Stimulated activated CD4-positive, alpha-beta T cell treated with anti-CD3 and anti-CD28 coated beads, Interleukin-4, amount 100 ng/mL, for 24 hours (primary cell): Measurements from ENCODE around the gene ZBTB5.
"Not testable (repeated sequence)": the region's sequence is repeated elsewhere in the genome, so short reads cannot be mapped to it uniquely, and the experiment has no call there.

Experiments used
- DNase-seq: peaks from one replicate; pipeline ENCODE4 v3.0.0-alpha.2; 2020

ZBTB5 gene

GRCh38 chr9:37446401-37446800, 18.8 kb downstream of the ZBTB5 start:
- no peak for DNase-seq

DNA sequence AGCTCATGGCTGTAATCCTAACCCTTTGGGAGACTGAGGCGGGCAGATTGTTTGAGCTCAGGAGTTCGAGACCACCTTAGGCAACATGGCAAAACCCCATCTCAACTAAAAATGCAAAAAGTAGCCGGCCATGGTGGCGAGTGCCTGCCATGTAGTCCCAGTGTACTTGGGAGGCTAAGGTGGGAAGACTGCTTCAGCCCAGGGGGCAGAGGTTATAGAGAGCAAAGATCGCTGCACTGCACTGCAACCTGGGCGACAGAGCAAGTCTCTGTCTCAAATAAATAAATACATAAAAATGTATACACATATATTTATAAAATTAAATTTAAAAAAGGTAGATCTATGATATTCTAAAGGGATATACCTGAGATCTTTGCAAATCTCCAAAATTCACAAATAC, 19.4 kb downstream of the ZBTB5 start:
- no peak for DNase-seq

- DNase-seq = no peak
These were observed 20.4 kb downstream of the ZBTB5 start for GRCh38 chr9:37444890-37445289.

GRCh38 chr9:37443566-37443965, 21.7 kb downstream of the ZBTB5 start:
- no peak for DNase-seq

GRCh38 chr9:37442556-37442955, 22.7 kb downstream of the ZBTB5 start:
- no peak for DNase-seq

DNA sequence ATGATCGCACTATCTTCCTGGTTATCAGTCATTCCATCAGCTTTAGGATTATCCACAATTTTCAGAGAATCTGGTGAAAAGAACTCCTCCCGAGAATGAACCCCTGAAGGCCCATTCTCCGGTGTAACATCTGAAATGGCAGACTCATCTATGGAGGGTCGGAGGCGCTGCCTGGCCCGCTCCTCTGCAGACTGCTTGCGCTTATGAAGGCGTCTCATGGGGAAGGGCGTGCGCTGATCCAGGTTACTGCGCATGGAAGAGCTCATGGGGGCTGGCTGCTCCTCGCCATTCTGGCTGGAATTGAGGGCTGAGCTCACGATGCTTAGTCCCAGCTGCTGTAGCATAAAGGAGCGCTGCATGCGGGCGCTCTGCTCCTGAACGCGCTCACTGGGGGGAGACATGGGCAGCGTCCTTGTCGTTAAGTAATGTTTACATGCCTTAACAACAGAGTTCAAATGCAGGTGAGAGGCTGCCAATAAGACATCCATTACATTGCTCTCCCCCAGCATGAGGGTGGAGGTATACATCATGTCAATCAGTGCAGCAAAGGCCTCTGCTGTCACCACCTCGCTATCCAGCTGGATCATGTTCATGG, 23.4 kb downstream of the ZBTB5 start:
- no peak for DNase-seq

DNA sequence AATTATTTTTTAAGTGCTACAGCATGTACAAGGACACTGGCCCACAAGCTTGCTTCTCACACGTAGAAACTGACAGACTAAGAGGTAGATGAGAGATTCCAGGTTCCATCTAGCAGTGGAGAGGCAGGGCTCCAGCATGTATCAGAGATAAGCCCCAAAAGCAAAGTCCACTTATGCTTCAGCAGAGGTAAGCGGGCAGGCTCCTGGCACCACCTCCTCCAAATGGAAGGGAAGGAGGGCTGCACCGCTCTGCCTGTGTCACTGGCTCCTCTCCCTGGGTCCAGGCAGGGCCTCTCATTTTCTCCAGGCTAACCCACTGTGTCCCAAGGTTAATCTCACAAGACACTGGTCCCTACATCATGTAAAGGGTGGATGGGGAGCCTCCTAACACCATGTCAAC, 26.9 kb downstream of the ZBTB5 start:
- DNase-seq = no peak

DNA sequence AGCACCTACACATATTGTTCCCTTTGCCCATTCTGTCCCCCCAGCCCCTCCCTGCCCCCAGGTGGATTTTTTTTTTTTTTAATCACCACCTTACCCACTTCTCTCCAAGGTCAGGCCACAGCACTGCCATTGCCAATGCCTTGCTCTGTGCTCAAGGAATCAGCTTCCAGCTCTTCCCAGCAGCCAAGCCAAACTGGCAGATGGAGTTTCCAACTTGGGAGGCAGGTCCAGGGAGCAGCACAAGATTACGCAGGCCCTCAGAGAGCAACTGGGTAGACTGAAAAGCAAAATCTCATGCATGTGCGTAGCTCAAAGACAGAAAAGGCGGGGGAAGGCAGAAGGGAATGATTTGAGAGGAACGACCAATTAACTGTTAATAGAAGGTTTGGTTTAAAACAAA, 27.6 kb downstream of the ZBTB5 start:
- DNase-seq = no peak

- no peak for DNase-seq
These were observed 28.2 kb downstream of the ZBTB5 start for GRCh38 chr9:37437010-37437409.

DNA sequence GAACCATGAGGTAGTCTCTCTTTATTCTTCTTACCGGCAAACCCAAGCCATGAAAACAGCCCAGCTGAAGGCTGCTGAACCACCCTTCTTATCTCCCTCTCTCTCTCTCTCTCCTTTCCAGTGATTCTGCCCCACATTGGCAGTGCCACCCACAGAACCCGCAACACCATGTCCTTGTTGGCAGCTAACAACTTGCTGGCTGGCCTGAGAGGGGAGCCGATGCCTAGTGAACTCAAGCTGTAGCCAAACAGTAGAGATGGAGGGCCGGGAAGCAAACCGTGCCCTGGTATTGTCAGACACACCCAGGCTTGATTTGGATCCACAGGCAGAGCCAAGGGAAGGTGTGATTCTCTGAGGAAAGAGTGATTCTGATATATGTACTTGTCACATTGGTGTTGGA, 28.7 kb downstream of the ZBTB5 start:
- DNase-seq = no peak

DNA sequence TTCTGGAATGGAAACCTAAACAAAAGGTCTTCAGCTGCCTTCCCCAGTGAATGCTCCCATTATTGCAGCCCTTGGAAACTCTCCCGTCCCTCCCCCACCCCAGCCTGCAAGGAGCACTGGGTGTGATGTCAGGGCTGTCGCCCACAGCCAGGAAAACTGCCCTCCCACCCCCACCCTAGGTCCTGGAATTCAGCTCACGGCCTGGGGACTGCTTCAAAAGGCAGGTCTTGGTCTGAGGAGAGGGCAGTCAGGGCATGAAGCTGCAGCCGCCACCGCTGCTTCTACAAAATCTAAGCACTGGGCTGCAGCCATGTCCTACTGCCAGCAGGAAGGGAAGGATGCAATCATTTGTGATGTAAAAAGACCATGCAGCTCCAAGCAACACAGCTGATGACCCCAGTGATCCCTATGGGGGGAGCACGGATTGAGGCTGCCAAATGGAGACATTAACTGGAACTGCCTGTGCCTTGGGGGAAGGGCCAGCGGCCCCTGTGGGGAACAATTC, 31.3 kb downstream of the ZBTB5 start:
- DNase-seq = no peak

GRCh38 chr9:37432020-37432419, 33.2 kb downstream of the ZBTB5 start:
- DNase-seq = no peak

- no peak for DNase-seq
These were observed 34.2 kb downstream of the ZBTB5 start for GRCh38 chr9:37430841-37431597.

DNA sequence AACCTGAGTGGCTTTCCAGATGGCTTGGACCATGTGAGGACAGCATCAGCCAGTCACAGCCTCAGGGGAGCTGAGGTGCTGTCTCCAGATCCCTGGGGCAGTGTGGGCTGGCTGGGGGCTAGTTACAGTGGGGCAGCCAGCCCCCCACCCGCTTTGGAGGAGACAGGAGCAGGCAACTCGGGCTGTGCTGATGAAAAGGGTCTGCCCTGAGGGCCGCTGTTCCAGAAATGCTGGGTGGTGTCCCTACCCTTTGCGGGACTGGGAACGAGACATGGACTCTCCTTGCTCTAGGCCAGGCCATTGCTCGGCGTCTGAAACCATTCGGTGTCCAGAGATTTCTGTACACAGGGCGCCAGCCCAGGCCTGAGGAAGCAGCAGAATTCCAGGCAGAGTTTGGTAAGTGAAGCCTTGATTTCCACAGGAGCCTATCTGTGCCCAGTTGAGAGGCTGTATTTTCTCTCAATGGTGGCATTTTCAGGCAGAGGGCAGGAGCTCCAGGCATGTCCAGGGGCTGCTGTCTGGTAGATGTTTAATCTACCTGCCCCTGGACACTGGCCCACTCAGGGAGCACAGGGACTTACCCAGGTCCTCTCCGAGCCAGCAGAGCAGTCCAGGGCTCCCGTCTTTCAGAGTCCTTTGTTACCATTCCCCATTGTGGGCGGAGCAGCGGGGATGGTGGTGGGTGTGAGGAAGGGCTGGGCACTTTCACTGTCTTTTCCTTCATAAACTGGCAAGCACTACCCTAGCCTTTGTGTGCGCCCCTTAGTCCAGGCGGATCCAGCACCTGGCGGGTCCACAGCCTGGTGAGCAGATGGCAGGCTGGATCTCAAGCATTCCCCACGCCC, 35.6 kb downstream of the ZBTB5 start:
- DNase-seq = no peak

DNA sequence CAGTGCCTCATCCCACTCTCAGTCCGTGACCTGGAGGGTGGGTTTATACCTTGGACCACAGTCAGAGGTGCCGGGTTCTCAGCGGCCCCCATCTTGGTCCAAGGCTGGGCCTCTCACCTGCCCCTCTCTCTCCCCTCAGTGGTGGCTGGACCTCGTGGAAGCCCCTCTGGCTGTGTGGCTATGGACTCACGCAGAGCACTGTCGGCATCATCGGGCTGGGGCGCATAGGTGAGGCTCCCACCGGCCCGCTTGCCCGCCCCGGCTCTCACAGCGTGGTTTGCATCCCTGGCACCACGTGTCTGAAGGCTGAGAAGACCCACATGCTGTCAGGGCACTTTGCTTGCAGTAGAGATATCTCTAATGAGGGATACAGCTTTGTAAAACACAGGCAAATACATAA, 36.9 kb downstream of the ZBTB5 start:
- no peak for DNase-seq

DNA sequence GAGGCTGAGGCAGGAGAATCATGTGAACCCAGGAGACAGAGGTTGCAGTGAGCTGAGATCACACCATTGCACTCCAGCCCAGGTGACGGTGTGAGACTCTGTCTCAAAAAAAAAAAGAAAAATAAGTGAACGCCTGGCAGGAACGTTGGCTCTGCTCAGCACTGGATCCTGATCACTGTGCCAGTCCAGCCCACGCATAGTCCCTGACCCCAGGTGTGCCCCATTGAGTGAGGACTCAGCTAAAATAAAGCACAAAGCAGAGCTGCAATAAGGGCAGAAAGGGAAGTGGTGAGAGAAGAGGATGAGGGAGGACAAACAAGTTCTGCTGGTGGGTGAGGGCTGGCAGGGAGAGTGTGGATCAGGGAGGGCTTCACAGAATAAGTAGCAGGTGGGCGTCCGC, 38.4 kb downstream of the ZBTB5 start:
- no peak for DNase-seq

DNA sequence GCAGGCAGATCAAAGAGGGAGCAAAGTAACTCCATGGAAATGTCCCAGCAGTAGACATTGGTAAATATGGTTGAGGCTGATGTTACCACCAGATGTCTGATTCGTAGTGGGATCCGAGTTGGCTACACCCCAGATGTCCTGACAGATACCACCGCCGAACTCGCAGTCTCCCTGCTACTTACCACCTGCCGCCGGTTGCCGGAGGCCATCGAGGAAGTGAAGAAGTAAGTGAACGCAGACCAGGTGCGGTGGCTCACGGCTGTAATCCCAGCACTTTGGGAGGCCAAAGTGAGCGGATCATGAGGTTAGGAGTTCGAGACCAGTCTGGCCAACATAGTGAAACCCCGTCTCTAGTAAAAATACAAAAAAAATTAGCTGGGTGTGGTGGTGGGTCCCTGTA, 38.8 kb downstream of the ZBTB5 start:
- not testable (repeated sequence) for DNase-seq

- no peak for DNase-seq
These were observed 39.9 kb downstream of the ZBTB5 start for GRCh38 chr9:37425298-37425752.

DNA sequence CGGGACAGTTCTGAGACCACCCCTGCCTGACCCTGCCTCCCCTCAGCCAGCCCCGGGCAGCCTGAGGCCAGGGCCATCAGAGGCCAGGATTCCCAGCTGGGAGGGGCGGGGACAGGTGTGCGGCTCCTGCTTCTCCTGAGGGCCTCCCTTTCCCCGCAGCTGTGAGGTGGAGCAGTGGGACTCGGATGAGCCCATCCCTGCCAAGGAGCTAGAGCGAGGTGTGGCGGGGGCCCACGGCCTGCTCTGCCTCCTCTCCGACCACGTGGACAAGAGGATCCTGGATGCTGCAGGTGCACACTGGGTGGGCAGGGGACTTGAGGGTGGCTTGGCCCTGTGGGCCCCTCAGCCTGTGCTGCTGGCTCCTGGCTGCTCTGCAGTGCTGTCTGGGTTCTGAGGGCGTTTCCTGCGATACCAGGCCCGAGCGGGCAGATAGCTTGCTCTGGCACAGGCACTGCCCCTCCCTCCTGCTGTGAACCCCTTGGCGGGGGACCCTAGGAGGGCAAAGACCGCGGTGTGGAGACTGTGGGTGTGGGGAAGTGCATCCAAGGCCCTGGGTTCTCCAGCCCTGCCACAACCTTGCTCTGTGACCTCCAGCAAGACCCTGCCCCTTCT, 40.5 kb downstream of the ZBTB5 start:
- DNase-seq = no peak

DNA sequence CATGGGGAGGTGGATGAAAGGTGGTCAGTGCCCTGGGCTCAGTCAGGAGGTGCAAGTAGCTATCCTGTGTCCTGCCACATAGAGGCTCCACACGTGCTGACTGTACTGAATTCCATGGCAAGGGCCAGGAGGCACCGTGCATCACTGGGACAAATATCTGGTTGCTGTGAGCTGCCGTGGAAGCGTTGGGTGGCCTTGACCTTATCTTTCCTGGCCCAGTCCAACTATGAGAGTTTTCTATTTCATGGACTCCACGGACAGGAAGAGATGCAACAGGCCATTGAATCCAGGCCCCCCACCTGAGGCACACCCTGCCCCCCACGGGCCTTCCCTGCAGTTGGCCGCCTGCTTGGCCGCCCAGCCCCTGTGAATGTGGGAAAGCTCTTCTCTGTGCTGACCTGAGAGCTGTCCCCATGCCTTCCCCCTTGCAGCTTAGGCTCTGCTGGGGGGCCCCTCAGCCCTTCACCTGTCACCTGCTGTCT, 41.0 kb downstream of the ZBTB5 start:
- DNase-seq = no peak

- DNase-seq = no peak
These were observed 41.7 kb downstream of the ZBTB5 start for GRCh38 chr9:37423508-37423907.

DNA sequence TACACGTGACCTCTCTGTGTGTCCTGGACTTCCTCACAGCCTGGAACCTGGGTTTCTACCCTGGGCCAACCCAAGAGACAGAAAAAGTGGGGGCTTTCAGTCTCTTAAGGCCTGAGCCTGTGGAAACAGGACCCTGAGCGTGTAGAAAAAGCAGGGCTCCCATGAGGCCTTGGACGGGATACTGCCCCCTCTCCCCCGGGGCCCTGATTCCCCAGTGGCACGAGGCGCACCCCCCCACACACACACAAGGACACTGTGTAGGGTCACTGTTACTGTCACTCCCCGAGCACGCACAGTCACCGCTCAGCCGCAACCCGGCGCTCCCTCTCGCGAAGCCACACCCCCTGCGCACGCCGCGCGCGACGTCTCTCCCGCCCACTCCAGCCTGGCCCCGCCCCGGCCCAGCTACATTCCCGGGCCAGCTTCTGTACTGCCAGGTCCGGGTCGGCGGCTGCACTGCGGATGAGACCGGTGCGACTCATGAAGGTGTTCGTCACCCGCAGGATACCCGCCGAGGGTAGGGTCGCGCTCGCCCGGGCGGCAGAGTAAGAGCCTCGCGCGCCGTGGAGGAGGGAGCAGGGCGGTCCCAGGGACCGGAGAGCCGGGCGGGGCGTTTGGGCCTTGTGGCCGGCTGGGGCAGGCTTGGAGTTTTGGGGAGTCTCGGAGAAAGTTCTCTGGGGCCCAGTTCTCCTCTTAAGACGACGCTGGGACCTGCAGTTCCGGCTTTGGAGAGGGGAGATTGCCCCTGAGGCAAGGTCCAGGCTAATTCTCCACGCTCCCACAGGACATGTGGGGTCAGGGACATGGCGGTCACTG, 42.8 kb downstream of the ZBTB5 start, which contains the start of gene GRHPR:
GRHPR (plus strand) TSS at position 408 of the 816 bp plus-strand sequence; CDS start at position 463, 55 bp downstream.
- peak; percentile 93 for DNase-seq
